HepG2 (cell line): Measurements from ENCODE around the gene ADAM15. TPM values are rescaled to one million over a fixed set of nuclear protein-coding genes. Genes with fewer than 3 reads are reported as not detected.

ENCODE experiments used
- ARNT ChIP-seq: fragments of 450-650 bp; IDR thresholded peaks from 2 replicates; pipeline ENCODE4 v1.6.1; 2017
- FOXP4 ChIP-seq: sonication (generic); formaldehyde crosslinking; IDR thresholded peaks from 2 replicates; pipeline ENCODE4 v1.4.0; 2020; ENCODE audit warnings: missing genetic modification reagents
- KDM5B ChIP-seq: sonication (generic); formaldehyde crosslinking; IDR thresholded peaks from 2 replicates; pipeline ENCODE4 v1.4.0; 2020; ENCODE audit warnings: missing genetic modification reagents, mild to moderate bottlenecking, borderline replicate concordance
- NFATC3 ChIP-seq: sonication (generic); formaldehyde crosslinking; IDR thresholded peaks from 2 replicates; pipeline ENCODE4 v1.5.1; 2020; ENCODE audit warnings: mild to moderate bottlenecking, missing genetic modification reagents
- POGZ ChIP-seq: sonication (generic); formaldehyde crosslinking; IDR thresholded peaks from 2 replicates; pipeline ENCODE4 v1.4.0; 2020; ENCODE audit warnings: mild to moderate bottlenecking, missing genetic modification reagents
- REL ChIP-seq: sonication (generic); formaldehyde crosslinking; conservative IDR thresholded peaks from 2 replicates; pipeline ENCODE4 v1.8.0; 2022; ENCODE audit warnings: mild to moderate bottlenecking, missing genetic modification reagents, moderate library complexity
- TBL1XR1 ChIP-seq: fragments of 150-350 bp; IDR thresholded peaks from 2 replicates; pipeline ENCODE4 v1.6.1; 2014; ENCODE audit warnings: borderline replicate concordance, low read length; ENCODE audit not compliant: partially characterized antibody
- WIZ ChIP-seq: sonication (generic); formaldehyde crosslinking; IDR thresholded peaks from 2 replicates; pipeline ENCODE4 v1.5.1; 2020; ENCODE audit warnings: mild to moderate bottlenecking, missing genetic modification reagents
- ZBTB42 ChIP-seq: sonication (generic); formaldehyde crosslinking; IDR thresholded peaks from 2 replicates; pipeline ENCODE4 v1.5.0; 2020; ENCODE audit warnings: mild to moderate bottlenecking, missing genetic modification reagents
- ZFYVE20 ChIP-seq: sonication (generic); formaldehyde crosslinking; IDR thresholded peaks from 2 replicates; pipeline ENCODE4 v1.8.0; 2023; ENCODE audit warnings: low read depth, mild to moderate bottlenecking, moderate library complexity, missing genetic modification reagents, borderline replicate concordance
- ZHX1 ChIP-seq: sonication (generic); formaldehyde crosslinking; IDR thresholded peaks from 2 replicates; pipeline ENCODE4 v1.8.1; 2022; ENCODE audit warnings: low read depth, mild to moderate bottlenecking, missing genetic modification reagents
- ZKSCAN5 ChIP-seq: sonication (generic); formaldehyde crosslinking; IDR thresholded peaks from 2 replicates; pipeline ENCODE4 v1.5.1; 2020; ENCODE audit warnings: mild to moderate bottlenecking, missing genetic modification reagents
- ZNF318 ChIP-seq: sonication (generic); formaldehyde crosslinking; IDR thresholded peaks from 2 replicates; pipeline ENCODE4 v1.4.0; 2020; ENCODE audit warnings: mild to moderate bottlenecking, missing genetic modification reagents
- ZNF354B ChIP-seq: sonication (generic); formaldehyde crosslinking; IDR thresholded peaks from 2 replicates; pipeline ENCODE4 v1.8.0; 2022; ENCODE audit warnings: mild to moderate bottlenecking, missing genetic modification reagents
- ZNF501 ChIP-seq: sonication (generic); formaldehyde crosslinking; IDR thresholded peaks from 2 replicates; pipeline ENCODE4 v1.5.1; 2020; ENCODE audit warnings: mild to moderate bottlenecking, moderate library complexity, missing genetic modification reagents
- ZNF552 ChIP-seq: sonication (generic); formaldehyde crosslinking; IDR thresholded peaks from 2 replicates; pipeline ENCODE4 v1.9.0; 2022; ENCODE audit warnings: missing genetic modification reagents, mild to moderate bottlenecking, borderline replicate concordance
- ZNF605 ChIP-seq: sonication (generic); formaldehyde crosslinking; IDR thresholded peaks from 2 replicates; pipeline ENCODE4 v1.8.0; 2022; ENCODE audit warnings: mild to moderate bottlenecking, missing genetic modification reagents
- polyA plus RNA-seq, 8 experiments: library from polyadenylated mRNA; depleted of rRNA in 3 of 8; stranded (reverse) in 7 of 8; unstranded in 1 of 8; fragments of >200 nt; fragmentation: Illumina TruSeq in 4 of 8; extraction: Trizol in 4 of 8; gene quantifications; 2 replicates each; pipeline versions ENCODE4 v1.2.1 to v1.2.3, GENCODE V29; 2011 to 2016; ENCODE audit warnings: low read depth in 4 of 8, missing spikeins in 1 of 8, mixed read lengths in 1 of 8; ENCODE audit not compliant: insufficient read depth in 1 of 8
- total RNA-seq, 5 experiments: library from RNA; depleted of rRNA; stranded (reverse); fragments of >200 nt; fragmentation: Illumina TruSeq; extraction: Trizol; gene quantifications; 2 replicates each; pipeline ENCODE4 v1.2.3, GENCODE V29; 2016; ENCODE audit warnings: low read depth in 1 of 5

The ADAM15 gene
- total and polyA plus RNA-seq, 2 of the 13 experiments (the other 11 are each of a cell fraction or from before 2014, with no cell fraction given) = 17.9 to 25.6 TPM

- no peak for TF ChIP-seq ZKSCAN5 (CRISPR knock-in tag)
- no peak for TF ChIP-seq FOXP4 (CRISPR knock-in tag)
- no peak for TF ChIP-seq ZBTB42 (CRISPR knock-in tag)
- TF ChIP-seq POGZ (CRISPR knock-in tag) = no peak
- no peak for TF ChIP-seq ZNF501
- no peak for TF ChIP-seq KDM5B
- TF ChIP-seq NFATC3 = no peak
- TF ChIP-seq ZNF605 (CRISPR knock-in tag) = no peak
- no peak for TF ChIP-seq ZNF354B (CRISPR knock-in tag)
- no peak for TF ChIP-seq WIZ
- TF ChIP-seq ZNF552 (CRISPR knock-in tag) = no peak
- TF ChIP-seq ZFYVE20 (CRISPR knock-in tag) = no peak
- no peak for TF ChIP-seq REL (CRISPR knock-in tag)
- no peak for TF ChIP-seq ARNT
- TF ChIP-seq ZNF318 (CRISPR knock-in tag) = no peak
- no peak for TF ChIP-seq TBL1XR1
- TF ChIP-seq ZHX1 = no peak
Measured at GRCh38 chr1:155001675-155002463, 49.2 kb upstream of the ADAM15 start (continued).
